Thyroid gland (tissue), 4 donors: ENCODE results near the gene HECW1. TPM values are rescaled to one million over a fixed set of nuclear protein-coding genes. Genes with fewer than 3 reads are reported as not detected.

Experiments
- DNase-seq, 2 donors: peaks; one replicate each; pipeline ENCODE4 v3.0.0-alpha.2; 2019
- H3K27ac ChIP-seq, 3 donors: fragments of 200-600 bp; sonication (generic); 1 replicate in 2 of 3; 2 replicates in 1 of 3; pipeline ENCODE4 v1.5.1; 2016 to 2019; ENCODE audit warnings: mild to moderate bottlenecking in 1 of 3, moderate library complexity in 1 of 3
- H3K27me3 ChIP-seq: fragments of 200-600 bp; sonication (generic); one replicate; pipeline ENCODE4 v1.5.1; 2019
- H3K36me3 ChIP-seq, 2 donors: fragments of 200-600 bp; sonication (generic); one replicate each; pipeline ENCODE4 v1.5.1; 2016 to 2019
- H3K4me1 ChIP-seq, 2 donors: fragments of 200-600 bp; sonication (generic); one replicate each; pipeline ENCODE4 v1.5.1; 2017 to 2019
- H3K4me3 ChIP-seq, 3 donors: fragments of 200-600 bp; sonication (generic); replicated peaks in 1 of 3; 1 replicate in 2 of 3; 2 replicates in 1 of 3; pipeline ENCODE4 v1.5.1; 2016; ENCODE audit warnings: mild to moderate bottlenecking in 1 of 3
- H3K9me3 ChIP-seq: fragments of 200-600 bp; sonication (generic); one replicate; pipeline ENCODE4 v1.5.1; 2017
- POLR2A ChIP-seq, 2 donors: fragments of 450-650 bp; IDR thresholded peaks; one replicate each; pipeline ENCODE4 v1.6.1; 2017; ENCODE audit warnings: antibody characterized with exemption in 2 of 2, mild to moderate bottlenecking in 2 of 2, moderate library complexity in 1 of 2
- WGBS, 2 donors: methylation state at CpG; one replicate each; pipeline ENCODE4 v1.1.5; 2017; 5-methylcytosine and 5-hydroxymethylcytosine counted together
- intact Hi-C: fragments of 100-400 bp; cut with DNase I; formaldehyde crosslinking; loops from one replicate; pipeline ENCODE4 v1.15.1; 2023
- total RNA-seq, 4 donors: library from RNA; depleted of rRNA; stranded (reverse); fragments of >200 nt; gene quantifications; one replicate each; pipeline ENCODE4 v1.2.3, GENCODE V29; 2016
- TF ChIP-seq, protein P1 (sequence below), 6 experiments: fragments of 200-600 bp in 3 of 6; fragments of 450-650 bp in 3 of 6; sonication (generic) in 3 of 6; IDR thresholded peaks; one replicate each; pipeline ENCODE4 v1.5.1; 2016 to 2019; ENCODE audit warnings: antibody characterized with exemption in 6 of 6, mild to moderate bottlenecking in 2 of 6, inconsistent platforms in 1 of 6, moderate library complexity in 1 of 6

Gene HECW1
- total RNA-seq, 4 donors from 2014 or later: 0.67 to 4.7 (median 2.3) TPM

DNA sequence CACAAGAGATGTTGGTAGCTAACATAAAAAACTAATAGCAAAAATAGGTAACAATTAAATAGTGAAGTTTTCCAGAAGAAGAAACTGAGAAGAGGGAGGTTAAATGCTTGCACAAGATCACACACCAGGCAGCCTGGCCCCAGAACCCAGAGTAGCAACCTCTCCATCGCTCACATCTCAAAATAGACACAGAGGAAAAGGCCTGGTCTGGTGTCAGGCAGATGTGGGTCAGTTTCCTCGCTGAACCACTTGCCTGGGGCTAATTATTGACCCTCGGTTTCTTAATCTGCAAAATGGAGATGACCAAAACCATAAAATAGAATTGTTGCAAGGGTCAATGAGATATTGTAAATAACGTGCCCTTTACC, 425.9 kb downstream of the HECW1 start:
- intact Hi-C loops: no loop called here
- WGBS, 2 donors: 90 to 94% methylated on average over 4 of the region's 4 CpGs

GRCh38 chr7:43540471-43540870, 428.0 kb downstream of the HECW1 start:
- Histone ChIP-seq H3K9me3 (no peaks in the 10 kb centered on the region), H3K27ac (no peak overlapping the region), H3K27me3 (no peaks in the 10 kb centered on the region), H3K36me3 (no peaks in the 10 kb centered on the region), H3K4me3 (no peak overlapping the region), H3K4me1 (no peaks in the 10 kb centered on the region)
- intact Hi-C loops: no loop called here
- WGBS, 2 donors: 92 to 99% methylated on average over 3 of the region's 3 CpGs
- DNase-seq: no peak
- TF ChIP-seq, protein P1, sequence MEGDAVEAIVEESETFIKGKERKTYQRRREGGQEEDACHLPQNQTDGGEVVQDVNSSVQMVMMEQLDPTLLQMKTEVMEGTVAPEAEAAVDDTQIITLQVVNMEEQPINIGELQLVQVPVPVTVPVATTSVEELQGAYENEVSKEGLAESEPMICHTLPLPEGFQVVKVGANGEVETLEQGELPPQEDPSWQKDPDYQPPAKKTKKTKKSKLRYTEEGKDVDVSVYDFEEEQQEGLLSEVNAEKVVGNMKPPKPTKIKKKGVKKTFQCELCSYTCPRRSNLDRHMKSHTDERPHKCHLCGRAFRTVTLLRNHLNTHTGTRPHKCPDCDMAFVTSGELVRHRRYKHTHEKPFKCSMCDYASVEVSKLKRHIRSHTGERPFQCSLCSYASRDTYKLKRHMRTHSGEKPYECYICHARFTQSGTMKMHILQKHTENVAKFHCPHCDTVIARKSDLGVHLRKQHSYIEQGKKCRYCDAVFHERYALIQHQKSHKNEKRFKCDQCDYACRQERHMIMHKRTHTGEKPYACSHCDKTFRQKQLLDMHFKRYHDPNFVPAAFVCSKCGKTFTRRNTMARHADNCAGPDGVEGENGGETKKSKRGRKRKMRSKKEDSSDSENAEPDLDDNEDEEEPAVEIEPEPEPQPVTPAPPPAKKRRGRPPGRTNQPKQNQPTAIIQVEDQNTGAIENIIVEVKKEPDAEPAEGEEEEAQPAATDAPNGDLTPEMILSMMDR (IDR thresholded peaks at IDR 0.05): no peak
- TF ChIP-seq POLR2A (IDR thresholded peaks at IDR 0.05): no peak

More for the DNA sequence above, 425.9 kb downstream of the HECW1 start:
- Histone ChIP-seq H3K27ac (no peak overlapping the region), H3K4me1 (no peaks in the 10 kb centered on the region), H3K4me3 (no peak overlapping the region), H3K27me3 (no peaks in the 10 kb centered on the region), H3K9me3 (no peaks in the 10 kb centered on the region), H3K36me3 (no peaks in the 10 kb centered on the region)
- TF ChIP-seq POLR2A (IDR thresholded peaks at IDR 0.05): no peak
- DNase-seq: no peak

- TF ChIP-seq, protein P1 (IDR thresholded peaks at IDR 0.05): no peak
- TF ChIP-seq POLR2A (IDR thresholded peaks at IDR 0.05): no peak
- intact Hi-C loops: no loop called here
- no peak for DNase-seq
- WGBS, 2 donors: 86 to 87% methylated on average over 5 of the region's 5 CpGs
- no peak overlapping the region for H3K4me3 ChIP-seq
- H3K9me3 ChIP-seq: no peaks in the 10 kb centered on the region
- H3K36me3 ChIP-seq: no peaks in the 10 kb centered on the region
- H3K27ac ChIP-seq: no peak overlapping the region
- no peaks in the 10 kb centered on the region for H3K27me3 ChIP-seq
- no peaks in the 10 kb centered on the region for H3K4me1 ChIP-seq
Observed at GRCh38 chr7:43542716-43543115, 430.3 kb downstream of the HECW1 start.

DNA sequence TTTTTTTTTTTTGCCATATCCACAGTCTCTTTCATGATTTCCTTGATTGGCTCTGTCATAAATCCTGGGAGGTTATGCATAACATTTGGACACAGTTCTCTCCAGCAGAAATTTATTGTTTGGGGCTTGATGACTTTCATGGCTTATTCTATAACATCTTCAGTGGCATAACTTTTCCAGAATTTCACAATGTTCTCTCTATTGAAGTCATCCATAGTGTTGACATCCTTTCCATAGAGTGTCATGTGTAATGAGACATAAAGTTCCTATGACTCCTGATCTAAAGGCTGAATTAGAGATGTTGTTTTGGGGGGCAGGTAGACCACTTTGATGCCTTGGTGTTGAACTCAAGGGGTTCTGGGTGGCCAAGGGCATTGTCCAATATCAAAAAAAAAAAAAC, 433.8 kb downstream of the HECW1 start:
- TF ChIP-seq POLR2A (IDR thresholded peaks at IDR 0.05): no peak
- TF ChIP-seq, protein P1 (IDR thresholded peaks at IDR 0.05): no peak
- no peaks in the 10 kb centered on the region for H3K36me3 ChIP-seq
- DNase-seq: no peak
- no peak overlapping the region for H3K4me3 ChIP-seq
- H3K4me1 ChIP-seq: no peaks in the 10 kb centered on the region
- intact Hi-C loops: no loop called here
- H3K27me3 ChIP-seq: no peaks in the 10 kb centered on the region
- no peak overlapping the region for H3K27ac ChIP-seq
- H3K9me3 ChIP-seq: no peaks in the 10 kb centered on the region

GRCh38 chr7:43550427-43550826, 438.0 kb downstream of the HECW1 start:
- Histone ChIP-seq H3K9me3 (no peaks in the 10 kb centered on the region), H3K4me1 (no peaks in the 10 kb centered on the region), H3K27ac (no peak overlapping the region), H3K36me3 (no peaks in the 10 kb centered on the region), H3K4me3 (no peak overlapping the region), H3K27me3 (no peaks in the 10 kb centered on the region)
- DNase-seq: no peak
- 93 to 97% methylated on average over 16 of the region's 16 CpGs for WGBS, 2 donors
- intact Hi-C loops: no loop called here
- no peak for TF ChIP-seq POLR2A (IDR thresholded peaks at IDR 0.05)
- TF ChIP-seq, protein P1 (IDR thresholded peaks at IDR 0.05): no peak

GRCh38 chr7:43552122-43552521, 439.7 kb downstream of the HECW1 start:
- Histone ChIP-seq H3K27ac (no peak overlapping the region), H3K36me3 (no peaks in the 10 kb centered on the region), H3K27me3 (no peaks in the 10 kb centered on the region), H3K4me3 (no peak overlapping the region), H3K9me3 (no peaks in the 10 kb centered on the region), H3K4me1 (no peaks in the 10 kb centered on the region)
- WGBS, 2 donors: 83 to 89% methylated on average over 8 of the region's 8 CpGs
- no peak for DNase-seq
- intact Hi-C loops: no loop called here
- TF ChIP-seq, protein P1 (IDR thresholded peaks at IDR 0.05): no peak
- TF ChIP-seq POLR2A (IDR thresholded peaks at IDR 0.05): no peak
